ENCODE measurements around the gene AZU1. TPM values are rescaled to one million over a fixed set of nuclear protein-coding genes. Genes with fewer than 3 reads are reported as not detected.
"Not testable (repeated sequence)": the region's sequence is repeated elsewhere in the genome, so short reads cannot be mapped to it uniquely, and the experiment has no call there.

Gene AZU1
- total RNA-seq, 1 experiment from 2014 or later: not detected

DNA sequence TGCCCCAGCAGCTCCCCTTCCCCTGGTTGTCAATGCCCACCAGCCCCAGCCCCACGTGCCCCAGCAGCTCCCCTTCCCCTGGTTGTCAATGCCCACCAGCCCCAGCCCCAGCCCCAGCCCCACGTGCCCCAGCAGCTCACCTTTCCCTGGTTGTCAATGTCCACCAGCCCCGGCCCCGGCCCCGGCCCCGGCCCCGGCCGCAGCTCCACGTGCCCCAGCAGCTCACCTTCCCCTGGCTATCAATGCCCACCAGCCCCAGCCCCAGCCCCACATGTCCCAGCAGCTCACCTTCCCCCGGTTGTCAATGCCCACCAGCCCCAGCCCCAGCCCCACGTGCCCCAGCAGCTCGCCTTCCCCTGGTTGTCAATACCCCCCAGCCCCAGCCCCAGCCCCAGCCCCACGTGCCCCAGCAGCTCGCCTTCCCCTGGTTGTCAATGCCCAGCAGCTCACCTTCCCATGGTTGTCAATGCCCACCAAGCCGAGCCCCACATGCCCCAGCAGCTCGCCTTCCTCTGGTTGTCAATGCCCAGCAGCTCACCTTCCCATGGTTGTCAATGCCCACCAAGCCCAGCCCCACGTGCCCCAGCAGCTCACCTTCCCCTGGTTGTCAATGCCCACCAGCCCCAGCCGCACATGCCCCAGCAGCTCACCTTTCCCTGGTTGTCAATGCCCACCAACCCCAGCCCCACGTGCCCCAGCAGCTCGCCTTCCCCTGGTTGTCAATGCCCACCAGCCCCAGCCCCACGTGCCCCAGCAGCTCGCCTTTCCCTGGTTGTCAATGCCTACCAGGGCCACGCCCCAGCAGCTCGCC is 51.3 kb downstream of the AZU1 start:
- not testable (repeated sequence) for H3K27ac ChIP-seq; H3K4me1 ChIP-seq (replicated peaks); H3K4me3 ChIP-seq; H3K9me3 ChIP-seq (replicated peaks); DNase-seq (ENCODE audit: low read depth in 1 of 2, low spot score in 2 of 2); H3K27me3 ChIP-seq (replicated peaks)
- H3K36me3 ChIP-seq: peaks cover 63% of the 10 kb centered on the region

DNA sequence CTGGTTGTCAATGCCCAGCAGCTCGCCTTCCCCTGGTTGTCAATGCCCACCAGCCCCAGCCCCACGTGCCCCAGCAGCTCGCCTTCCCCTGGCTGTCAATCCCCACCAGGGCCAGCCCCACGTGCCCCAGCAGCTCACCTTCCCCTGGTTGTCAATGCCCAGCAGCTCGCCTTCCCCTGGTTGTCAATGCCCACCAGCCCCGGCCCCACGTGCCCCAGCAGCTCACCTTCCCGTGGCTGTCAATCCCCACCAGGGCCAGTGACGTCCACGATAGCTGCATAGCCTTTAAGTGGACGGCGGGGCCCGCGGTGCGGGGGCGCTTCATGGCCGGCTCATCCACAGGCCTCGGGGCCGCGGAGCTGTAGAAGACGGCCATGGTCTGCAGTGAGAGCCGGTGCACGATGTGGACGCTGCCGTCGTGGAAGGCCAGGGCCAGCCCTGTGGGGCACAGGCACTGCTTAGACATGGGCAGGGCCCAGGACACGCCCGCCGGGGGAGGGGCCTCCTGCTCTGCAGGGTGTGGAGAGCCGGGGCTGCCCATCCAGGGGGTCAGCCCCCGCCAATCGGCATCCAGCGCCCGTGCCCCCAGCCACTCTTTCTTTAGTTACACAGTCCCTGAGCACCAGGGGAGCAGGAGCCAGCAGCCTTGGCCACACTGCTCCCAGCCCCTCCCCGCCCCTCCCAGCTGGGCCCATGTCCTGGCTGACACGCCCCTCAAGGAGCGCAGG is 52.2 kb downstream of the AZU1 start:
- H3K27me3 ChIP-seq (replicated peaks): no peaks in the 10 kb centered on the region
- no peaks in the 10 kb centered on the region for H3K4me1 ChIP-seq (replicated peaks)
- H3K9me3 ChIP-seq (replicated peaks): no peaks in the 10 kb centered on the region
- H3K27ac ChIP-seq: no peak overlapping the region
- no peak overlapping the region for H3K4me3 ChIP-seq
- DNase-seq (ENCODE audit: low read depth in 1 of 2, low spot score in 2 of 2): no peak
- peaks cover 62% of the 10 kb centered on the region for H3K36me3 ChIP-seq

Other genes with a start within 250 kb of the AZU1 start
- 2.2 and 4.3 TPM in 2 replicates for gene HCN2, start 238.0 kb upstream of the AZU1 start, total RNA-seq (2014; rRNA removed; shearing (Covaris generic))
- 44.2 and 44.7 TPM in 2 replicates for gene POLRMT, start 194.3 kb upstream of the AZU1 start, total RNA-seq (2014; rRNA removed; shearing (Covaris generic))
- gene FGF22, start 188.0 kb upstream of the AZU1 start, total RNA-seq (2014; rRNA removed; shearing (Covaris generic)): 0.13 TPM in 1 of 2 replicates, not detected in the other
- 55.9 and 79.3 TPM in 2 replicates for gene RNF126, start 164.6 kb upstream of the AZU1 start, total RNA-seq (2014; rRNA removed; shearing (Covaris generic))
- 317 and 364 TPM in 2 replicates for gene FSTL3, start 151.4 kb upstream of the AZU1 start, total RNA-seq (2014; rRNA removed; shearing (Covaris generic))
- not detected in 2 replicates for gene PRSS57, start 132.4 kb upstream of the AZU1 start, total RNA-seq (2014; rRNA removed; shearing (Covaris generic))
- not detected in 2 replicates for gene PALM, start 118.9 kb upstream of the AZU1 start, total RNA-seq (2014; rRNA removed; shearing (Covaris generic))
- 0.11 TPM in 1 of 2 replicates, not detected in the other for gene MISP, start 76.7 kb upstream of the AZU1 start, total RNA-seq (2014; rRNA removed; shearing (Covaris generic))
- gene PTBP1, start 30.4 kb upstream of the AZU1 start, total RNA-seq (2014; rRNA removed; shearing (Covaris generic)): 177 and 308 TPM in 2 replicates
- gene PLPPR3, start 5.9 kb upstream of the AZU1 start, total RNA-seq (2014; rRNA removed; shearing (Covaris generic)): 1.1 and 2.3 TPM in 2 replicates
- gene PRTN3, start 13.2 kb downstream of the AZU1 start, total RNA-seq (2014; rRNA removed; shearing (Covaris generic)): not detected in 2 replicates
- gene ELANE, start 24.5 kb downstream of the AZU1 start, total RNA-seq (2014; rRNA removed; shearing (Covaris generic)): not detected in 2 replicates
- gene CFD, start 31.8 kb downstream of the AZU1 start, total RNA-seq (2014; rRNA removed; shearing (Covaris generic)): 3.3 and 12.5 TPM in 2 replicates
- gene MED16, start 65.3 kb downstream of the AZU1 start, total RNA-seq (2014; rRNA removed; shearing (Covaris generic)): 17.2 and 18.7 TPM in 2 replicates
- gene RNU6-9, start 65.6 kb downstream of the AZU1 start, total RNA-seq (2014; rRNA removed; shearing (Covaris generic)): not detected in 2 replicates
- gene R3HDM4, start 85.4 kb downstream of the AZU1 start, total RNA-seq (2014; rRNA removed; shearing (Covaris generic)): 23.9 and 38.2 TPM in 2 replicates
- not detected in 2 replicates for gene KISS1R, start 89.5 kb downstream of the AZU1 start, total RNA-seq (2014; rRNA removed; shearing (Covaris generic))
- gene ARID3A, start 98.2 kb downstream of the AZU1 start, total RNA-seq (2014; rRNA removed; shearing (Covaris generic)): 4.2 and 8.1 TPM in 2 replicates
- gene WDR18, start 156.5 kb downstream of the AZU1 start, total RNA-seq (2014; rRNA removed; shearing (Covaris generic)): 43.2 and 60.5 TPM in 2 replicates
- not detected in 2 replicates for gene GRIN3B, start 172.6 kb downstream of the AZU1 start, total RNA-seq (2014; rRNA removed; shearing (Covaris generic))
- 122 and 131 TPM in 2 replicates for gene TMEM259, start 193.3 kb downstream of the AZU1 start, total RNA-seq (2014; rRNA removed; shearing (Covaris generic))
- gene RNU6-2, start 193.7 kb downstream of the AZU1 start, total RNA-seq (2014; rRNA removed; shearing (Covaris generic)): not detected in 2 replicates
- 403 and 441 TPM in 2 replicates for gene CNN2, start 198.8 kb downstream of the AZU1 start, total RNA-seq (2014; rRNA removed; shearing (Covaris generic))
- gene ABCA7, start 212.3 kb downstream of the AZU1 start, total RNA-seq (2014; rRNA removed; shearing (Covaris generic)): 0.82 and 3.9 TPM in 2 replicates
- 0.03 TPM in 1 of 2 replicates, not detected in the other for gene ARHGAP45, start 239.3 kb downstream of the AZU1 start, total RNA-seq (2014; rRNA removed; shearing (Covaris generic))

Data from SJSA1 (cell line).